ENCODE data around the gene TDRD1. TPM values are rescaled to one million over a fixed set of nuclear protein-coding genes. Genes with fewer than 3 reads are reported as not detected.

TDRD1 gene
- total RNA-seq, 4 donors from 2014 or later: 0.12 to 0.42 TPM; not detected in 2

GRCh38 chr10:114262496-114262895 lies 83.3 kb downstream of the TDRD1 start:
- WGBS, 2 donors (ENCODE audit: low coverage in 1 of 2): 60 to 68% methylated on average over 4 of the region's 4 CpGs
- no peaks in the 10 kb centered on the region for H3K36me3 ChIP-seq
- no peak overlapping the region for H3K4me3 ChIP-seq
- no peak for TF ChIP-seq EP300 (IDR thresholded peaks at IDR 0.05)
- TF ChIP-seq POLR2A (IDR thresholded peaks at IDR 0.05): no peak
- TF ChIP-seq, protein P1, sequence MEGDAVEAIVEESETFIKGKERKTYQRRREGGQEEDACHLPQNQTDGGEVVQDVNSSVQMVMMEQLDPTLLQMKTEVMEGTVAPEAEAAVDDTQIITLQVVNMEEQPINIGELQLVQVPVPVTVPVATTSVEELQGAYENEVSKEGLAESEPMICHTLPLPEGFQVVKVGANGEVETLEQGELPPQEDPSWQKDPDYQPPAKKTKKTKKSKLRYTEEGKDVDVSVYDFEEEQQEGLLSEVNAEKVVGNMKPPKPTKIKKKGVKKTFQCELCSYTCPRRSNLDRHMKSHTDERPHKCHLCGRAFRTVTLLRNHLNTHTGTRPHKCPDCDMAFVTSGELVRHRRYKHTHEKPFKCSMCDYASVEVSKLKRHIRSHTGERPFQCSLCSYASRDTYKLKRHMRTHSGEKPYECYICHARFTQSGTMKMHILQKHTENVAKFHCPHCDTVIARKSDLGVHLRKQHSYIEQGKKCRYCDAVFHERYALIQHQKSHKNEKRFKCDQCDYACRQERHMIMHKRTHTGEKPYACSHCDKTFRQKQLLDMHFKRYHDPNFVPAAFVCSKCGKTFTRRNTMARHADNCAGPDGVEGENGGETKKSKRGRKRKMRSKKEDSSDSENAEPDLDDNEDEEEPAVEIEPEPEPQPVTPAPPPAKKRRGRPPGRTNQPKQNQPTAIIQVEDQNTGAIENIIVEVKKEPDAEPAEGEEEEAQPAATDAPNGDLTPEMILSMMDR (IDR thresholded peaks at IDR 0.05): no peak
- TF ChIP-seq POLR2AphosphoS5 (IDR thresholded peaks at IDR 0.05): no peak
- H3K9me3 ChIP-seq: no peaks in the 10 kb centered on the region
- no peaks in the 10 kb centered on the region for H3K27me3 ChIP-seq
- H3K4me1 ChIP-seq: peaks cover 0 to 23% (median 0%) of the 10 kb centered on the region in 3 donors
- no peak for ATAC-seq
- H3K27ac ChIP-seq: no peak overlapping the region

- no peak overlapping the region for H3K4me3 ChIP-seq
- H3K27ac ChIP-seq: peak overlapping the region in 2 of 4 donors; percentile 35 to 46
- peak; percentile 77 for ATAC-seq
- 34 to 38% methylated on average over 2 to 6 of the region's 6 CpGs for WGBS, 2 donors (ENCODE audit: low coverage in 1 of 2)
- no peaks in the 10 kb centered on the region for H3K36me3 ChIP-seq
- peak; percentile 22 for TF ChIP-seq POLR2AphosphoS5 (IDR thresholded peaks at IDR 0.05)
- TF ChIP-seq, protein P1 (IDR thresholded peaks at IDR 0.05): no peak
- peaks cover 0 to 11% (median 0%) of the 10 kb centered on the region in 3 donors for H3K4me1 ChIP-seq
- H3K9me3 ChIP-seq: no peaks in the 10 kb centered on the region
- H3K27me3 ChIP-seq: no peaks in the 10 kb centered on the region
Measured at GRCh38 chr10:114265392-114266053, 86.4 kb downstream of the TDRD1 start.

- H3K9me3 ChIP-seq: no peaks in the 10 kb centered on the region
- ATAC-seq: no peak
- H3K27me3 ChIP-seq: no peaks in the 10 kb centered on the region
- H3K36me3 ChIP-seq: no peaks in the 10 kb centered on the region
- H3K4me3 ChIP-seq: no peak overlapping the region
- H3K27ac ChIP-seq: peak overlapping the region in 2 of 4 donors; percentile 30 to 46
- H3K4me1 ChIP-seq: peaks cover 0 to 11% (median 0%) of the 10 kb centered on the region in 3 donors
- WGBS, 2 donors (ENCODE audit: low coverage in 1 of 2): 5 to 21% methylated on average over 2 to 5 of the region's 5 CpGs
- TF ChIP-seq POLR2A (IDR thresholded peaks at IDR 0.05) (no peak), EP300 (IDR thresholded peaks at IDR 0.05) (no peak), POLR2AphosphoS5 (IDR thresholded peaks at IDR 0.05) (no peak)
- TF ChIP-seq, protein P1 (IDR thresholded peaks at IDR 0.05): no peak
Measured at GRCh38 chr10:114266521-114266920, 87.4 kb downstream of the TDRD1 start.

- H3K4me1 ChIP-seq: peaks cover 0 to 7% (median 0%) of the 10 kb centered on the region in 3 donors
- TF ChIP-seq, protein P1 (IDR thresholded peaks at IDR 0.05): no peak
- TF ChIP-seq POLR2AphosphoS5 (IDR thresholded peaks at IDR 0.05) (no peak), EP300 (IDR thresholded peaks at IDR 0.05) (no peak), POLR2A (IDR thresholded peaks at IDR 0.05) (no peak)
- 82 to 93% methylated on average over 3 of the region's 3 CpGs for WGBS, 2 donors (ENCODE audit: low coverage in 1 of 2)
- H3K27me3 ChIP-seq: no peaks in the 10 kb centered on the region
- H3K4me3 ChIP-seq: no peak overlapping the region
- ATAC-seq: no peak
- H3K27ac ChIP-seq: peak overlapping the region in 1 of 4 donors; percentile 5
- no peaks in the 10 kb centered on the region for H3K36me3 ChIP-seq
- no peaks in the 10 kb centered on the region for H3K9me3 ChIP-seq
Measured at GRCh38 chr10:114271075-114271778, 92.1 kb downstream of the TDRD1 start.
